ENCODE data around the gene SLC7A14. TPM values are rescaled to one million over a fixed set of nuclear protein-coding genes. Genes with fewer than 3 reads are reported as not detected.

SLC7A14 gene
- total RNA-seq, 1 experiment from 2014 or later = not detected

DNA sequence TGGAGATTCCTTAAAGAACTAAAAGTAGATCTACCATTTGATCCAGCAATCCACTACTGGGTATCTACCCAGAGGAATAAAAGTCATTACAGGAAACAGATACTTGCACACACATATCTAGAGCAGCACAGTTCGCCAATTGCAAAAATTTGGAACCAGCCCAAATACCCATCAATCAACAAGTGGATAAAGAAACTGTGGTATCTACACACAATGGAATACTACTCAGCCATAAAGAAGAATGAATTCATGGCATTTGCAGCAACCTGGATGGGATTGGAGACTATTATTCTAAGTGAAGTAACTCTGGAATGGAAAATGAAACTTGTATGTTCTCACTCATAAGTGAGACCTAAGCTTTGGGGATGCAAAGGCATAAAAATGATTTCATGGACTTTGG is 23.8 kb downstream of the SLC7A14 start:
- Histone ChIP-seq H2AFZ (ENCODE audit: low read length) (no peak overlapping the region), H3K27ac (ENCODE audit: low read length) (no peak overlapping the region), H3K4me2 (ENCODE audit: low read depth, low read length, poor library complexity, severe bottlenecking) (no peak overlapping the region), H3K79me2 (ENCODE audit: low read length) (no peaks in the 10 kb centered on the region), H3K9ac (ENCODE audit: low read length) (no peak overlapping the region), H3K9me2 (replicated peaks; ENCODE audit: insufficient read depth, low read length) (no peaks in the 10 kb centered on the region), H3K36me3 (ENCODE audit: insufficient read depth, low read length) (no peaks in the 10 kb centered on the region), H4K20me1 (ENCODE audit: insufficient read depth, low read depth, low read length) (no peaks in the 10 kb centered on the region), H3K4me1 (ENCODE audit: low read length) (no peaks in the 10 kb centered on the region), H3K27me3 (ENCODE audit: low read length) (no peaks in the 10 kb centered on the region), H3K9me3 (ENCODE audit: low read length) (no peaks in the 10 kb centered on the region), H3K4me3 (ENCODE audit: low read length) (no peak overlapping the region)
- DNase-seq = no peak

DNA sequence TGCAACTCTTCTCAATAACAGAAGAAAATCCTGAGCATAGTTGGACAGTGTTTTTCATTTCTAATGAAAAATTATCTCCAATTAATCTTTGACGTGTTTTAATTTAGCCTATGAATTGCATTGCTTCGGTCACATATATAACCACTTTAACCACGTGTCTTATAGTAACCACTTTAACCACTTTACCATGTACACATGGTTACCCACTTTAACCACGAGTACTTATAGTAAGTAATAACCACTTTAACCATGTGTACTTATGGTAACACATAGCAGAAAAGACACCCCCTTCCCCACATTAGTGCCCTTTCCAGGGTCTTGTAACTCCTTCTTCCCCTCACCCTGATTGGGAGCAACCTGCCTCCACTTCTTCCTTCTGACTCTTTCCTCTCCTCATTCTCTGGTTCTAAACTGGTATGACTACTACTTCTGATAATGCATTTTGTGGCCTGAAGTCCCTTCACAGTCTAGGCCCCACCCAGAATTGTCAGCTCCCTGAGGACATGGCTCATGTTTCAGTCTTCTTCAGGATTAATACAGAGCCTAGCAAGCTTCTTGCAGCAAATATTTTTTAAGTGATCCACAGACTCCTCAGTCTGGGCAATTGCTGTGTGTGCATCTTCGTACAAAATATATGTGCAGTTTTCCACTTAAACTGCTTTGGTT is 25.0 kb downstream of the SLC7A14 start:
- H3K9ac ChIP-seq (ENCODE audit: low read length) = no peak overlapping the region
- H3K79me2 ChIP-seq (ENCODE audit: low read length) = no peaks in the 10 kb centered on the region
- no peak overlapping the region for H3K4me3 ChIP-seq (ENCODE audit: low read length)
- H2AFZ ChIP-seq (ENCODE audit: low read length) = no peak overlapping the region
- no peak overlapping the region for H3K4me2 ChIP-seq (ENCODE audit: low read depth, low read length, poor library complexity, severe bottlenecking)
- no peaks in the 10 kb centered on the region for H3K9me3 ChIP-seq (ENCODE audit: low read length)
- no peaks in the 10 kb centered on the region for H3K27me3 ChIP-seq (ENCODE audit: low read length)
- no peaks in the 10 kb centered on the region for H3K36me3 ChIP-seq (ENCODE audit: insufficient read depth, low read length)
- H3K4me1 ChIP-seq (ENCODE audit: low read length) = no peaks in the 10 kb centered on the region
- H3K27ac ChIP-seq (ENCODE audit: low read length) = no peak overlapping the region
- no peaks in the 10 kb centered on the region for H3K9me2 ChIP-seq (replicated peaks; ENCODE audit: insufficient read depth, low read length)
- H4K20me1 ChIP-seq (ENCODE audit: insufficient read depth, low read depth, low read length) = no peaks in the 10 kb centered on the region
- no peak for DNase-seq

DNA sequence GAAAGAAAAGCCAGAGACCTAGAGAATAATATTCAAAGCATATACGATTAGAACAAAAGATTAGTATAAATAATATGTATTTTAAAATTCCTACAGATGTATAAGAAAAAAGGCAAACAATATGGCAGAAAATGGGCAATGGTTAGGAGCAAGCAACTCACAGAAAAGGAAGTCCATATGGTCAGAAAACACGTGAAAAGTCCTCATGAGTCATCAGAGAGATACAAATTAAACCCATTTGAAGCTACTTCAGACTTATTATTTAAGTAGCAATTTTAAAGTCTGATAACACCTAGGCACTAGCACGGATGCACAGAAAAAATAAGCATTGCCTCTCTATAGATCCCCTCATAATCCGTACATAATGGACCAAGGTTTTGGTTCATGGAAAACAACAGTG is 25.6 kb downstream of the SLC7A14 start:
- H3K27ac ChIP-seq (ENCODE audit: low read length) = no peak overlapping the region
- no peak overlapping the region for H3K4me2 ChIP-seq (ENCODE audit: low read depth, low read length, poor library complexity, severe bottlenecking)
- no peak overlapping the region for H2AFZ ChIP-seq (ENCODE audit: low read length)
- H3K27me3 ChIP-seq (ENCODE audit: low read length) = no peaks in the 10 kb centered on the region
- H3K9ac ChIP-seq (ENCODE audit: low read length) = no peak overlapping the region
- H3K4me3 ChIP-seq (ENCODE audit: low read length) = no peak overlapping the region
- no peaks in the 10 kb centered on the region for H3K4me1 ChIP-seq (ENCODE audit: low read length)
- DNase-seq = no peak
- H4K20me1 ChIP-seq (ENCODE audit: insufficient read depth, low read depth, low read length) = no peaks in the 10 kb centered on the region
- no peaks in the 10 kb centered on the region for H3K9me2 ChIP-seq (replicated peaks; ENCODE audit: insufficient read depth, low read length)
- no peaks in the 10 kb centered on the region for H3K79me2 ChIP-seq (ENCODE audit: low read length)
- no peaks in the 10 kb centered on the region for H3K36me3 ChIP-seq (ENCODE audit: insufficient read depth, low read length)
- H3K9me3 ChIP-seq (ENCODE audit: low read length) = no peaks in the 10 kb centered on the region

DNA sequence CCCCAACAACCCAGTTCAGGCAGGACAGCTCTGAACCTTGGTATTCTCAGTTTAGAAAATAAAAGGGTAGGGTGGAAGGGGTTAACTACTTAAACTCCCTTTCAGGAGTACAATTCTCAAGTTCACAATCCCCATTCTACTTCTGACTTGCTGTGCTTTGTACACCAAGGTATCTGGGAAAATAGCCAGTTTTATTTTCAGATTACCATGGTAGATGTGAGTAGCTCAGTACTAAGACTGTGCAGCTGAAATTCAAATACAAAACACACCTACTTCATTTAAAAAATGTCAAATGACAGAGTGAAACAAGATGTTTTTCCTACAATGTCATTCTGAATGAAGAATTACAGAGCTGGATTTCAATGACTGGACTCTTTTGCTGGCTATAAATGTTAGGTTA is 27.4 kb downstream of the SLC7A14 start:
- Histone ChIP-seq H4K20me1 (ENCODE audit: insufficient read depth, low read depth, low read length) (no peaks in the 10 kb centered on the region), H3K4me2 (ENCODE audit: low read depth, low read length, poor library complexity, severe bottlenecking) (no peak overlapping the region)

DNA sequence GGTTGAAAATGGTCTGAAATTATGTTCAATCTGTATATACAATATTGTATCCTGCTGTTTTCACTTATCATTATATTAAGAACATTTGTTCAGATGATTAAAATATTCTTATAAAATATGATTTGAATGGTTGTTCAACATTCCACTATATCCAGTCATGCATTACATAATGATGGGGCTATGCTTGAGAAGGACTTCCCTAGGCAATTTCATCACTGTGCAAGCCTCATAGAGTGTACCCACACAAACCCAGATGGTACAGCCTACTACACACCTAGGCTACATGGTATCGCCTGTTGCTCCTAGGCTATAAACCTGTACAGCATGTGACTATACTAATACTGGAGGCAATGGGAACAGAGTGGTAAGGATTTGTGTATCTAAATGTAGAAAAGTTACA is 30.5 kb downstream of the SLC7A14 start:
- Histone ChIP-seq H3K4me2 (ENCODE audit: low read depth, low read length, poor library complexity, severe bottlenecking) (no peak overlapping the region), H2AFZ (ENCODE audit: low read length) (no peak overlapping the region), H3K79me2 (ENCODE audit: low read length) (no peaks in the 10 kb centered on the region), H3K9me3 (ENCODE audit: low read length) (no peaks in the 10 kb centered on the region), H3K27ac (ENCODE audit: low read length) (no peak overlapping the region), H4K20me1 (ENCODE audit: insufficient read depth, low read depth, low read length) (no peaks in the 10 kb centered on the region), H3K4me3 (ENCODE audit: low read length) (no peak overlapping the region), H3K9me2 (replicated peaks; ENCODE audit: insufficient read depth, low read length) (no peaks in the 10 kb centered on the region), H3K27me3 (ENCODE audit: low read length) (no peaks in the 10 kb centered on the region), H3K4me1 (ENCODE audit: low read length) (no peaks in the 10 kb centered on the region), H3K36me3 (ENCODE audit: insufficient read depth, low read length) (no peaks in the 10 kb centered on the region), H3K9ac (ENCODE audit: low read length) (no peak overlapping the region)
- no peak for DNase-seq

More for the DNA sequence above, 27.4 kb downstream of the SLC7A14 start:
- no peaks in the 10 kb centered on the region for H3K36me3 ChIP-seq (ENCODE audit: insufficient read depth, low read length)
- H3K27ac ChIP-seq (ENCODE audit: low read length) = no peak overlapping the region
- H3K79me2 ChIP-seq (ENCODE audit: low read length) = no peaks in the 10 kb centered on the region
- no peak overlapping the region for H2AFZ ChIP-seq (ENCODE audit: low read length)
- H3K4me1 ChIP-seq (ENCODE audit: low read length) = no peaks in the 10 kb centered on the region
- H3K9me3 ChIP-seq (ENCODE audit: low read length) = no peaks in the 10 kb centered on the region
- H3K27me3 ChIP-seq (ENCODE audit: low read length) = no peaks in the 10 kb centered on the region
- DNase-seq = no peak
- H3K9me2 ChIP-seq (replicated peaks; ENCODE audit: insufficient read depth, low read length) = no peaks in the 10 kb centered on the region
- no peak overlapping the region for H3K4me3 ChIP-seq (ENCODE audit: low read length)
- no peak overlapping the region for H3K9ac ChIP-seq (ENCODE audit: low read length)

DNA sequence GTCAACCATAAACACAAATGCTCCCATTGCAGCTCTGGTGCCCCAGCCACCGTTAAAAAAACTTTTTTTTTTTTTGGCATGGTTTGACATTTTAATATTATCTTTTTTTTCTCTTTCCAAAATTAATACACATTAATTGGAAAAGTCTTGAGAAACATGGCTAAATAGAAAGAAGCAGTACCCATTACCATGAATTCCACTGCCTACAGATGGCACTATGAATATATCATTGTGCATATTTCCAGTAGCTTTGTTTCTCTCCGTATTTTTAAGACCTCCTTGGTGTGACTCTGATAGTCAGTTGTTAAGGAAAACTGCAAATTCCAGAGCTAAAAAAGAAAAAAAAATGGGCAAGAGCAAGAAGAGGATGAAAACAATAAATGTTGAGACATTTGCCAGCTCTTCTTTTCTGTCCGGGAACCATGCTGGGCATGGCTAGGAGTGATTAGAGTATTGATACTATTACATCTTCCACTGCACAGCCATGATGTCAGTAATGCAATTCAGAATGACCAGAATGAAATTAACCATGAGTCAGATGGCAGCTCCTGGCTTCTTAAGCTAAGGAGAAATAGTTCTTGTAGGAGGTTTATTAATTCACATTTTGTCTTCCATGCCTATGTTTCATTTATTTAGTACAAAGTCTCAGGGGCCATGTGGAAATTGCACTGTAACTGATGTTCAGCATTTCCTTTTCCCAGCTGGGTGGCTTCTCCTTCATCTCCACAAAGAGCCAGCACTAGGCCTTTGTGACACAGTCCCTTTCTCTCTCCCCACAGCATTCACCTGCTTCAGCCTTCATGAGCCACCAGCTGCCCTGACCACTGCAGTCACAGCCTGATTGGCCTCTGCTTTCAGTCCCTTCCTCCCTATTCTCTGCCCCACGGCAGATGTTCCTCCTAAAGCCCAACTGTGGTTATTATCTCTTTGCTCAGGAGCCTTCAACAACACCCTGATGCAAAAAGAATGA is 31.8 kb downstream of the SLC7A14 start:
- no peak for DNase-seq
- H4K20me1 ChIP-seq (ENCODE audit: insufficient read depth, low read depth, low read length) = no peaks in the 10 kb centered on the region
- H3K36me3 ChIP-seq (ENCODE audit: insufficient read depth, low read length) = no peaks in the 10 kb centered on the region

DNA sequence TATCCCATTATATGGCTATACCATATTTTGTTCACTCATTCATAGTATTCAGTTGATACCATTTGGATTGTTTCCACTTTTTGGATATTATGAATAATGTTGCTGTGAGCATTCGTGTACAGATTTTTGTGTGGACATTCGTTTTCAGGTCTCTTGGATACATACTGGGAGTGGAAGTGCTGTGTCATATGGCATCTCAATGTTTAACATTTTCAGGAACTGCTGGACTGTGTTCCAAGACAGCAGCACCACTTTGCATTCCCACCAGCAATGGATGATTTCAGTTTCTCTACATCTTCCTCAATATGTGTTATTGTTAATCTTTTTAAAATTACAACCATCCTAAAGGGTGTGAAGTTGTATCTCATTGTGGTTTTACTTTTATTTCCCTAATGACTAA is 34.6 kb downstream of the SLC7A14 start:
- H3K4me1 ChIP-seq (ENCODE audit: low read length) = no peaks in the 10 kb centered on the region
- no peaks in the 10 kb centered on the region for H3K27me3 ChIP-seq (ENCODE audit: low read length)
- H3K9me2 ChIP-seq (replicated peaks; ENCODE audit: insufficient read depth, low read length) = no peaks in the 10 kb centered on the region
- no peak overlapping the region for H3K4me2 ChIP-seq (ENCODE audit: low read depth, low read length, poor library complexity, severe bottlenecking)
- no peaks in the 10 kb centered on the region for H3K79me2 ChIP-seq (ENCODE audit: low read length)
- no peaks in the 10 kb centered on the region for H3K9me3 ChIP-seq (ENCODE audit: low read length)
- no peak overlapping the region for H3K9ac ChIP-seq (ENCODE audit: low read length)
- no peaks in the 10 kb centered on the region for H3K36me3 ChIP-seq (ENCODE audit: insufficient read depth, low read length)
- H3K4me3 ChIP-seq (ENCODE audit: low read length) = no peak overlapping the region
- H2AFZ ChIP-seq (ENCODE audit: low read length) = no peak overlapping the region
- DNase-seq = no peak
- no peak overlapping the region for H3K27ac ChIP-seq (ENCODE audit: low read length)
- no peaks in the 10 kb centered on the region for H4K20me1 ChIP-seq (ENCODE audit: insufficient read depth, low read depth, low read length)

More for the DNA sequence above, 31.8 kb downstream of the SLC7A14 start:
- H3K27me3 ChIP-seq (ENCODE audit: low read length) = no peaks in the 10 kb centered on the region
- no peak overlapping the region for H3K4me3 ChIP-seq (ENCODE audit: low read length)
- no peaks in the 10 kb centered on the region for H3K9me2 ChIP-seq (replicated peaks; ENCODE audit: insufficient read depth, low read length)
- no peak overlapping the region for H2AFZ ChIP-seq (ENCODE audit: low read length)
- no peak overlapping the region for H3K4me2 ChIP-seq (ENCODE audit: low read depth, low read length, poor library complexity, severe bottlenecking)
- H3K9ac ChIP-seq (ENCODE audit: low read length) = no peak overlapping the region
- no peaks in the 10 kb centered on the region for H3K79me2 ChIP-seq (ENCODE audit: low read length)
- H3K4me1 ChIP-seq (ENCODE audit: low read length) = no peaks in the 10 kb centered on the region
- H3K27ac ChIP-seq (ENCODE audit: low read length) = no peak overlapping the region
- no peaks in the 10 kb centered on the region for H3K9me3 ChIP-seq (ENCODE audit: low read length)

DNA sequence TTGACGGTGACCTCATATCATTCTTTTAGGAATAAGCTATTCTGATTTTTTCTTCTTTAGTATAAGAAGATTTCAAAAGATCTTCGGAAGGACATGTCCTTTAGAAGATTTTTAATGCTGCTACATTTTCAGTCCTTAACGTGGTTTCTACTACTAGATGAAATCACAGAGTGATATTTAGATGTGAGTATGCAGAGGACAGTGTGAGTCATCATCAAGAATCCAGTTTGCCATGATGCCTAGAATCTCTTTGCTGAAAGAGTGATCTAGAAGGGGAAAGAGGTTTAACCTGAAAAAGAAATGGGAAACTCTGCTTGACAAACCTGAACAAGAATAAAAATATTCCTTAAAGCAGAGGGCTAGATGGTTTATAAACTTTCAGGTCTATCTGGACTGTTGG is 43.2 kb downstream of the SLC7A14 start:
- Histone ChIP-seq H3K79me2 (ENCODE audit: low read length) (no peaks in the 10 kb centered on the region), H3K4me1 (ENCODE audit: low read length) (no peaks in the 10 kb centered on the region), H3K9ac (ENCODE audit: low read length) (no peak overlapping the region), H3K36me3 (ENCODE audit: insufficient read depth, low read length) (no peaks in the 10 kb centered on the region), H3K4me2 (ENCODE audit: low read depth, low read length, poor library complexity, severe bottlenecking) (no peak overlapping the region), H4K20me1 (ENCODE audit: insufficient read depth, low read depth, low read length) (no peaks in the 10 kb centered on the region), H3K27ac (ENCODE audit: low read length) (no peak overlapping the region), H3K4me3 (ENCODE audit: low read length) (no peak overlapping the region), H2AFZ (ENCODE audit: low read length) (no peak overlapping the region), H3K27me3 (ENCODE audit: low read length) (no peaks in the 10 kb centered on the region), H3K9me2 (replicated peaks; ENCODE audit: insufficient read depth, low read length) (no peaks in the 10 kb centered on the region), H3K9me3 (ENCODE audit: low read length) (no peaks in the 10 kb centered on the region)
- no peak for DNase-seq

All from Karpas-422 (cell line).